ENCODE data around the gene PDLIM5.

PDLIM5 gene

GRCh38 chr4:94668724-94669123 is 217.0 kb downstream of the PDLIM5 start:
- TF ChIP-seq NFIC (IDR thresholded peaks at IDR 0.05) (no peak), EP300 (IDR thresholded peaks at IDR 0.05; ENCODE audit: borderline replicate concordance) (no peak)

- TF ChIP-seq RAD21 (IDR thresholded peaks at IDR 0.05; ENCODE audit: low read depth) (no peak), USF1 (IDR thresholded peaks at IDR 0.05) (no peak), ZBTB7A (IDR thresholded peaks at IDR 0.05; ENCODE audit: low read depth) (no peak)
Measured at GRCh38 chr4:94669672-94670664, 218.2 kb downstream of the PDLIM5 start.

DNA sequence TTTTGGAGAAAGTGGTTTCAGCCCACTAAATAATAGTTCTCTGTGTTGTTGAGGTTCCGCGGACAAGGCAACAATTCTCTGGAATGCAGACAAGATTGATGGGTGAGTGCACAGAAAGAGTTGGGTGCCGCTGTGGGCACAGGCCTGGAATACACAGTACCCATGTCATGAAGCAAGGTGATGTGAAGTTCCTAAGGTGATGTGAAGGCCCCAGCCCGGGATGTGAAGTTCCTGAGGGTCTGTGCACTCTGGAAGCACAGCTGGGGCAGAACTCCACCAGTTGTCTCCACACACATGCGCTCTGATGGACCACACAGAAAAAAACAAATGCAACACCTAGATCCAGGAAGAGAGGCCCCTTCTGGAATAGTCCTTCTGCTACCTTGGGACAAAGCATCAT is 219.4 kb downstream of the PDLIM5 start:
- TF ChIP-seq YY1 (IDR thresholded peaks at IDR 0.05; ENCODE audit: low read depth) (no peak), MAX (IDR thresholded peaks at IDR 0.05) (no peak), USF1 (IDR thresholded peaks at IDR 0.05) (no peak), CREB1 (IDR thresholded peaks at IDR 0.05; ENCODE audit: low read depth) (no peak), TEAD4 (IDR thresholded peaks at IDR 0.05) (no peak), RAD21 (IDR thresholded peaks at IDR 0.05; ENCODE audit: low read depth) (no peak), NFIC (IDR thresholded peaks at IDR 0.05) (no peak), CEBPB (IDR thresholded peaks at IDR 0.05) (no peak), FOXM1 (IDR thresholded peaks at IDR 0.05; ENCODE audit: borderline replicate concordance, low read depth) (no peak), ZBTB7A (IDR thresholded peaks at IDR 0.05; ENCODE audit: low read depth) (no peak), EGR1 (IDR thresholded peaks at IDR 0.05) (no peak), TAF1 (IDR thresholded peaks at IDR 0.05; ENCODE audit: low read depth) (no peak), TCF12 (IDR thresholded peaks at IDR 0.05; ENCODE audit: low read depth) (no peak), EP300 (IDR thresholded peaks at IDR 0.05; ENCODE audit: borderline replicate concordance) (no peak)
- TF ChIP-seq, protein P1, sequence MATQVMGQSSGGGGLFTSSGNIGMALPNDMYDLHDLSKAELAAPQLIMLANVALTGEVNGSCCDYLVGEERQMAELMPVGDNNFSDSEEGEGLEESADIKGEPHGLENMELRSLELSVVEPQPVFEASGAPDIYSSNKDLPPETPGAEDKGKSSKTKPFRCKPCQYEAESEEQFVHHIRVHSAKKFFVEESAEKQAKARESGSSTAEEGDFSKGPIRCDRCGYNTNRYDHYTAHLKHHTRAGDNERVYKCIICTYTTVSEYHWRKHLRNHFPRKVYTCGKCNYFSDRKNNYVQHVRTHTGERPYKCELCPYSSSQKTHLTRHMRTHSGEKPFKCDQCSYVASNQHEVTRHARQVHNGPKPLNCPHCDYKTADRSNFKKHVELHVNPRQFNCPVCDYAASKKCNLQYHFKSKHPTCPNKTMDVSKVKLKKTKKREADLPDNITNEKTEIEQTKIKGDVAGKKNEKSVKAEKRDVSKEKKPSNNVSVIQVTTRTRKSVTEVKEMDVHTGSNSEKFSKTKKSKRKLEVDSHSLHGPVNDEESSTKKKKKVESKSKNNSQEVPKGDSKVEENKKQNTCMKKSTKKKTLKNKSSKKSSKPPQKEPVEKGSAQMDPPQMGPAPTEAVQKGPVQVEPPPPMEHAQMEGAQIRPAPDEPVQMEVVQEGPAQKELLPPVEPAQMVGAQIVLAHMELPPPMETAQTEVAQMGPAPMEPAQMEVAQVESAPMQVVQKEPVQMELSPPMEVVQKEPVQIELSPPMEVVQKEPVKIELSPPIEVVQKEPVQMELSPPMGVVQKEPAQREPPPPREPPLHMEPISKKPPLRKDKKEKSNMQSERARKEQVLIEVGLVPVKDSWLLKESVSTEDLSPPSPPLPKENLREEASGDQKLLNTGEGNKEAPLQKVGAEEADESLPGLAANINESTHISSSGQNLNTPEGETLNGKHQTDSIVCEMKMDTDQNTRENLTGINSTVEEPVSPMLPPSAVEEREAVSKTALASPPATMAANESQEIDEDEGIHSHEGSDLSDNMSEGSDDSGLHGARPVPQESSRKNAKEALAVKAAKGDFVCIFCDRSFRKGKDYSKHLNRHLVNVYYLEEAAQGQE (IDR thresholded peaks at IDR 0.05; ENCODE audit: low read depth), result no peak

- TF ChIP-seq, protein P1 (IDR thresholded peaks at IDR 0.05; ENCODE audit: low read depth), result no peak
Measured at GRCh38 chr4:94673961-94674360, 222.2 kb downstream of the PDLIM5 start.

GRCh38 chr4:94676970-94677369 is 225.2 kb downstream of the PDLIM5 start:
- TF ChIP-seq CEBPB (IDR thresholded peaks at IDR 0.05), result no peak
- no peak for TF ChIP-seq RAD21 (IDR thresholded peaks at IDR 0.05; ENCODE audit: low read depth)
- TF ChIP-seq ZBTB7A (IDR thresholded peaks at IDR 0.05; ENCODE audit: low read depth), result no peak
- no peak for TF ChIP-seq USF1 (IDR thresholded peaks at IDR 0.05)
- TF ChIP-seq, protein P1 (IDR thresholded peaks at IDR 0.05; ENCODE audit: low read depth), result no peak
- TF ChIP-seq CREB1 (IDR thresholded peaks at IDR 0.05; ENCODE audit: low read depth), result no peak
- TF ChIP-seq TAF1 (IDR thresholded peaks at IDR 0.05; ENCODE audit: low read depth), result no peak
- no peak for TF ChIP-seq TCF12 (IDR thresholded peaks at IDR 0.05; ENCODE audit: low read depth)
- no peak for TF ChIP-seq EGR1 (IDR thresholded peaks at IDR 0.05)
- no peak for TF ChIP-seq MAX (IDR thresholded peaks at IDR 0.05)
- no peak for TF ChIP-seq NFIC (IDR thresholded peaks at IDR 0.05)
- no peak for TF ChIP-seq TEAD4 (IDR thresholded peaks at IDR 0.05)
- no peak for TF ChIP-seq FOXM1 (IDR thresholded peaks at IDR 0.05; ENCODE audit: borderline replicate concordance, low read depth)
